SK-N-SH (cell line): Measurements from ENCODE around the gene PIK3R3.

Experiments
- FOXM1 ChIP-seq: IDR thresholded peaks from 2 replicates; pipeline ENCODE4 v1.4.0; 2012; ENCODE audit warnings: low read depth, mild to moderate bottlenecking
- NFIC ChIP-seq: IDR thresholded peaks from 2 replicates; pipeline ENCODE4 v1.4.0; 2012; ENCODE audit warnings: borderline replicate concordance
- PBX3 ChIP-seq: IDR thresholded peaks from 2 replicates; pipeline ENCODE4; 2012

GRCh38 chr1:46064708-46065107 is 67.7 kb downstream of the PIK3R3 start:
- TF ChIP-seq NFIC: no peak
- no peak for TF ChIP-seq FOXM1
- TF ChIP-seq PBX3: no peak
